Gastroesophageal sphincter (tissue), 4 donors: Measurements from ENCODE around the gene ZBTB8B. TPM values are rescaled to one million over a fixed set of nuclear protein-coding genes. Genes with fewer than 3 reads are reported as not detected.
"Not testable (repeated sequence)": the region's sequence is repeated elsewhere in the genome, so short reads cannot be mapped to it uniquely, and the experiment has no call there.

Experiments used
- ATAC-seq: fragments of 150-250 bp; one replicate; pipeline ENCODE4 v1.9.1; 2016; ENCODE audit warnings: mild to moderate bottlenecking, moderate library complexity
- H3K27ac ChIP-seq, 4 donors: fragments of 200-600 bp; sonication (generic) in 3 of 4; 1 replicate in 3 of 4; 2 replicates in 1 of 4; pipeline ENCODE4 v1.5.1; 2016 to 2019
- H3K27me3 ChIP-seq: fragments of 200-600 bp; sonication (generic); one replicate; pipeline ENCODE4 v1.5.1; 2019
- H3K36me3 ChIP-seq, 2 donors: fragments of 200-600 bp; sonication (generic); one replicate each; pipeline ENCODE4 v1.5.1; 2019; ENCODE audit warnings: control low read depth in 1 of 2
- H3K4me1 ChIP-seq, 3 donors: fragments of 200-600 bp; sonication (generic); 1 replicate in 2 of 3; 2 replicates in 1 of 3; pipeline ENCODE4 v1.5.1; 2016 to 2019; ENCODE audit warnings: control low read depth in 2 of 3
- H3K4me3 ChIP-seq, 2 donors: fragments of 200-600 bp; sonication (generic); one replicate each; pipeline ENCODE4 v1.5.1; 2019; ENCODE audit warnings: mild to moderate bottlenecking in 1 of 2, moderate library complexity in 1 of 2
- H3K9me3 ChIP-seq, 3 donors: fragments of 200-600 bp; sonication (generic); one replicate each; pipeline ENCODE4 v1.5.1; 2017 to 2019; ENCODE audit warnings: control low read depth in 2 of 3
- CTCF ChIP-seq, 4 experiments: fragments of 200-600 bp in 2 of 4; fragments of 450-650 bp in 2 of 4; sonication (generic) in 1 of 4; IDR thresholded peaks; one replicate each; pipeline ENCODE4 v1.5.1; 2017 to 2019; ENCODE audit warnings: antibody characterized with exemption in 4 of 4, mild to moderate bottlenecking in 2 of 4, moderate library complexity in 2 of 4
- EP300 ChIP-seq: sonication (generic); formaldehyde crosslinking; IDR thresholded peaks from one replicate; pipeline ENCODE4 v1.6.1; 2017; ENCODE audit warnings: antibody characterized with exemption, mild to moderate bottlenecking
- POLR2A ChIP-seq, 2 donors: fragments of 450-650 bp; IDR thresholded peaks; one replicate each; pipeline ENCODE4 v1.6.1; 2017; ENCODE audit warnings: antibody characterized with exemption in 2 of 2, mild to moderate bottlenecking in 2 of 2, moderate library complexity in 1 of 2
- POLR2AphosphoS5 ChIP-seq: sonication (generic); formaldehyde crosslinking; IDR thresholded peaks from one replicate; pipeline ENCODE4 v1.6.1; 2017; ENCODE audit warnings: antibody characterized with exemption
- WGBS, 2 donors: methylation state at CpG; one replicate each; pipeline ENCODE4 v1.1.5; 2018; ENCODE audit warnings: low coverage in 1 of 2; 5-methylcytosine and 5-hydroxymethylcytosine counted together
- total RNA-seq, 4 donors: library from RNA; depleted of rRNA; stranded (reverse); fragments of >200 nt; gene quantifications; one replicate each; pipeline ENCODE4 v1.1.0, GENCODE V29; 2016

ZBTB8B gene
- total RNA-seq, 4 donors from 2014 or later: under 0.01 to 0.16 TPM; not detected in 2

GRCh38 chr1:32431736-32432400 is 33.0 kb upstream of the ZBTB8B start:
- H3K4me1 ChIP-seq: peaks cover 0 to 4% (median under 1%) of the 10 kb centered on the region in 3 donors
- H3K27ac ChIP-seq: no peak overlapping the region
- peaks cover 9% of the 10 kb centered on the region for H3K27me3 ChIP-seq
- ATAC-seq: no peak
- no peak overlapping the region for H3K4me3 ChIP-seq
- TF ChIP-seq CTCF (IDR thresholded peaks at IDR 0.05): no peak
- no peaks in the 10 kb centered on the region for H3K9me3 ChIP-seq
- no peaks in the 10 kb centered on the region for H3K36me3 ChIP-seq
- WGBS, 2 donors: 38 to 63% methylated on average over 2 to 4 of the region's 4 CpGs

- Histone ChIP-seq H3K4me1 (no peaks in the 10 kb centered on the region), H3K4me3 (no peak overlapping the region), H3K27ac (no peak overlapping the region), H3K27me3 (peaks cover 32% of the 10 kb centered on the region), H3K36me3 (no peaks in the 10 kb centered on the region), H3K9me3 (no peaks in the 10 kb centered on the region)
- no peak for ATAC-seq
- WGBS, 2 donors: 50 to 100% methylated on average over 1 of the region's 1 CpG
- no peak for TF ChIP-seq EP300
- TF ChIP-seq CTCF (IDR thresholded peaks at IDR 0.05): no peak
- TF ChIP-seq POLR2AphosphoS5: no peak
- TF ChIP-seq POLR2A (IDR thresholded peaks at IDR 0.05): no peak
Observed at GRCh38 chr1:32438136-32438535, 26.7 kb upstream of the ZBTB8B start.

- not testable (repeated sequence) for ATAC-seq, H3K9me3 ChIP-seq, H3K4me1 ChIP-seq, H3K4me3 ChIP-seq, H3K36me3 ChIP-seq, H3K27ac ChIP-seq
- H3K27me3 ChIP-seq: peaks cover 29% of the 10 kb centered on the region
- WGBS, 2 donors: 92 to 100% methylated on average over 1 to 2 of the region's 4 CpGs
Observed at GRCh38 chr1:32438777-32439176, 26.1 kb upstream of the ZBTB8B start.

- H3K9me3 ChIP-seq, H3K4me1 ChIP-seq, ATAC-seq, H3K27ac ChIP-seq, H3K36me3 ChIP-seq, H3K4me3 ChIP-seq: not testable (repeated sequence)
- H3K27me3 ChIP-seq: peaks cover 29% of the 10 kb centered on the region
- 92 to 100% methylated on average over 4 to 10 of the region's 10 CpGs for WGBS, 2 donors
Observed at GRCh38 chr1:32441467-32441866, 23.4 kb upstream of the ZBTB8B start.

GRCh38 chr1:32447469-32448185 is 17.2 kb upstream of the ZBTB8B start:
- peaks cover 0 to 14% (median 0%) of the 10 kb centered on the region in 3 donors for H3K4me1 ChIP-seq
- peak overlapping the region; percentile 27 to 43 for H3K4me3 ChIP-seq
- H3K36me3 ChIP-seq: no peaks in the 10 kb centered on the region
- 15% methylated on average over 9 to 11 of the region's 13 CpGs for WGBS, 2 donors
- peaks cover 0 to 11% (median 0%) of the 10 kb centered on the region in 3 donors for H3K9me3 ChIP-seq
- H3K27ac ChIP-seq: peak overlapping the region in 1 of 4 donors; percentile 53
- H3K27me3 ChIP-seq: no peaks in the 10 kb centered on the region
- no peak for ATAC-seq
- TF ChIP-seq POLR2A (IDR thresholded peaks at IDR 0.05) (no peak), POLR2AphosphoS5 (no peak)

- Histone ChIP-seq H3K4me1 (peaks cover 0 to 14% (median 0%) of the 10 kb centered on the region in 3 donors), H3K4me3 (peak overlapping the region; percentile 27 to 43), H3K27ac (peak overlapping the region in 1 of 4 donors; percentile 53), H3K9me3 (peaks cover 0 to 11% (median 0%) of the 10 kb centered on the region in 3 donors)
- not testable (repeated sequence) for H3K36me3 ChIP-seq, H3K27me3 ChIP-seq
- TF ChIP-seq CTCF (IDR thresholded peaks at IDR 0.05): peak; percentile 76 to 90 (median 88)
- 43 to 48% methylated on average over 8 to 9 of the region's 12 CpGs for WGBS, 2 donors
- ATAC-seq: peak; percentile 79
Observed at GRCh38 chr1:32448186-32448772, 16.6 kb upstream of the ZBTB8B start.
